BJ (cell line): ENCODE measurements around the gene BORCS5. TPM values are rescaled to one million over a fixed set of nuclear protein-coding genes. Genes with fewer than 3 reads are reported as not detected.

Source experiments
- CTCF ChIA-PET: fragments of 350-600 bp; formaldehyde crosslinking; extraction: SDS; loops from one replicate; lab custom pipeline; 2021; ENCODE audit warnings: antibody characterized with exemption, inconsistent platforms; lab: Yijun Ruan, JAX
- POLR2A ChIA-PET: fragments of 300-600 bp; sonication (Branson Sonifier 250); formaldehyde crosslinking; extraction: SDS; loops from one replicate; lab custom pipeline; 2021; ENCODE audit warnings: antibody characterized with exemption; lab: Charles Lee
- DNase-seq: peaks from one replicate; pipeline ENCODE4 v3.0.0-alpha.2; 2011; ENCODE audit warnings: low read depth
- H3K27me3 ChIP-seq: 2 replicates; pipeline ENCODE4 v1.6.0; 2011; ENCODE audit warnings: low read length; ENCODE audit not compliant: control insufficient read depth, insufficient read depth
- H3K36me3 ChIP-seq: 2 replicates; pipeline ENCODE4 v1.5.1; 2011; ENCODE audit warnings: low read length; ENCODE audit not compliant: control insufficient read depth, insufficient read depth
- H3K4me3 ChIP-seq: 2 replicates; pipeline ENCODE4 v1.5.1; 2011; ENCODE audit warnings: low read depth, mild to moderate bottlenecking, control low read depth, low read length
- CTCF ChIP-seq: IDR thresholded peaks from 2 replicates; pipeline ENCODE4 v1.5.1; 2011; ENCODE audit warnings: low read depth, mild to moderate bottlenecking, control low read depth, inconsistent platforms, low read length, moderate library complexity; ENCODE audit not compliant: insufficient read depth
- polyA plus RNA-seq: library from polyadenylated mRNA; depleted of rRNA; stranded (reverse); fragments of >200 nt; gene quantifications from 2 replicates; pipeline ENCODE4 v1.2.3, GENCODE V29; 2011

The BORCS5 gene
- polyA plus RNA-seq, 1 experiment, result 11.9 TPM

- POLR2A ChIA-PET, result no interaction called here
- no peaks in the 10 kb centered on the region; the same call in 1 of the 2 replicates for H3K36me3 ChIP-seq
- no peak overlapping the region for H3K4me3 ChIP-seq
- CTCF ChIA-PET, result no interaction called here
- no peaks in the 10 kb centered on the region for H3K27me3 ChIP-seq
- DNase-seq, result no peak
- TF ChIP-seq CTCF, result no peak
Measured at GRCh38 chr12:12502815-12503151, 145.9 kb downstream of the BORCS5 start.

- no peak overlapping the region for H3K4me3 ChIP-seq
- DNase-seq, result no peak
- H3K36me3 ChIP-seq, result no peaks in the 10 kb centered on the region; the same call in 1 of the 2 replicates
- CTCF ChIA-PET, result interaction anchor here (1.7 kb wide), 1 partner anchor 126 kb away, joined by 3 read pairs; no protein-coding TSS in a partner anchor
- POLR2A ChIA-PET, result no interaction called here
- H3K27me3 ChIP-seq, result no peaks in the 10 kb centered on the region
- no peak for TF ChIP-seq CTCF
Measured at GRCh38 chr12:12503384-12504078, 146.7 kb downstream of the BORCS5 start.

GRCh38 chr12:12505544-12506495 is 148.9 kb downstream of the BORCS5 start:
- CTCF ChIA-PET, result interaction anchor here (1.3 to 1.7 kb wide), 2 partner anchors 19 to 111 kb away, joined by 3 to 5 read pairs; no protein-coding TSS in a partner anchor
- peak overlapping the region; percentile 20 for H3K4me3 ChIP-seq
- no peaks in the 10 kb centered on the region for H3K36me3 ChIP-seq
- H3K27me3 ChIP-seq, result no peaks in the 10 kb centered on the region
- POLR2A ChIA-PET, result no interaction called here
- no peak for TF ChIP-seq CTCF
- DNase-seq, result peak; percentile 70

GRCh38 chr12:12506496-12506890 is 149.6 kb downstream of the BORCS5 start:
- CTCF ChIA-PET, result interaction anchor here (1.3 to 1.7 kb wide), 2 partner anchors 19 to 112 kb away, joined by 3 to 5 read pairs; no protein-coding TSS in a partner anchor
- 0 out of 2 replicates have a peak, but pooled peaks have one; percentile 7 for TF ChIP-seq CTCF
- Histone ChIP-seq H3K27me3 (no peaks in the 10 kb centered on the region), H3K4me3 (peak overlapping the region; percentile 20), H3K36me3 (no peaks in the 10 kb centered on the region)
- DNase-seq, result peak; percentile 49
- POLR2A ChIA-PET, result no interaction called here

GRCh38 chr12:12507121-12507520 is 150.2 kb downstream of the BORCS5 start:
- H3K36me3 ChIP-seq, result no peaks in the 10 kb centered on the region
- CTCF ChIA-PET, result no interaction called here
- 0 out of 2 replicates have a peak, but pooled peaks have one; percentile 3 for TF ChIP-seq CTCF
- POLR2A ChIA-PET, result no interaction called here
- H3K4me3 ChIP-seq, result no peak overlapping the region
- H3K27me3 ChIP-seq, result no peaks in the 10 kb centered on the region
- DNase-seq, result no peak
